ENCODE data around the gene TMEM258. TPM values are rescaled to one million over a fixed set of nuclear protein-coding genes. Genes with fewer than 3 reads are reported as not detected.

TMEM258 gene
- 67.2 and 82.0 TPM in 2 replicates for total RNA-seq

GRCh38 chr11:61792310-61793082, at the start of gene TMEM258, which contains the start of gene FEN1:
Gene TMEM258 (minus strand): TSS chr11:61792599. CDS start chr11:61792558, 41 bp downstream.
Gene FEN1 (plus strand): TSS chr11:61792911. CDS start chr11:61795362, 2,451 bp downstream.

GRCh38 chr11:61827571-61828378, 35.4 kb upstream of the TMEM258 start, which contains the start of gene FADS2:
Gene FADS2 (plus strand): TSS chr11:61828300. CDS start chr11:61828391, 91 bp downstream.

GRCh38 chr11:61816736-61817455, 24.5 kb upstream of the TMEM258 start, which contains the start of gene FADS1:
Gene FADS1 (minus strand): TSS chr11:61817003. CDS start chr11:61816929, 74 bp downstream.

GRCh38 chr11:61752117-61752924, 40.1 kb downstream of the TMEM258 start, which contains the start of gene MYRF:
Gene MYRF (plus strand): TSS chr11:61752636. CDS start chr11:61752745, 109 bp downstream.

Other genes starting within 250 kb of the TMEM258 start
- 7.4 and 40.1 TPM in 2 replicates for gene SYT7, start 211.5 kb downstream of the TMEM258 start, total RNA-seq
- gene DAGLA, start 112.2 kb downstream of the TMEM258 start, total RNA-seq = 3.8 and 4.4 TPM in 2 replicates
- gene MYRF, start 40.0 kb downstream of the TMEM258 start, total RNA-seq = 0.92 and 1.0 TPM in 2 replicates
- gene FEN1, start 312 bp upstream of the TMEM258 start, total RNA-seq = 9.7 and 10.0 TPM in 2 replicates
- 78.1 and 128 TPM in 2 replicates for gene FADS1, start 24.4 kb upstream of the TMEM258 start, total RNA-seq
- 215 and 339 TPM in 2 replicates for gene FADS2, start 35.7 kb upstream of the TMEM258 start, total RNA-seq
- gene FADS3, start 98.9 kb upstream of the TMEM258 start, total RNA-seq = 145 and 198 TPM in 2 replicates
- 11.0 and 11.8 TPM in 2 replicates for gene RAB3IL1, start 125.0 kb upstream of the TMEM258 start, total RNA-seq
- 3.1 and 5.0 TPM in 2 replicates for gene BEST1, start 157.8 kb upstream of the TMEM258 start, total RNA-seq
- gene FTH1, start 175.0 kb upstream of the TMEM258 start, total RNA-seq = 3,334 and 6,320 TPM in 2 replicates

All from smooth muscle cell of the pulmonary artery (primary cell).